ENCODE data around the gene CTDP1.

The CTDP1 gene

GRCh38 chr18:79741362-79741700 lies 61.7 kb downstream of the CTDP1 start:
- no peak for DNase-seq (ENCODE audit: low read depth)
- in situ Hi-C loops (cut with HindIII; ENCODE audit: low sequenced_read_pairs): no loop called here
- TF ChIP-seq, protein P1, sequence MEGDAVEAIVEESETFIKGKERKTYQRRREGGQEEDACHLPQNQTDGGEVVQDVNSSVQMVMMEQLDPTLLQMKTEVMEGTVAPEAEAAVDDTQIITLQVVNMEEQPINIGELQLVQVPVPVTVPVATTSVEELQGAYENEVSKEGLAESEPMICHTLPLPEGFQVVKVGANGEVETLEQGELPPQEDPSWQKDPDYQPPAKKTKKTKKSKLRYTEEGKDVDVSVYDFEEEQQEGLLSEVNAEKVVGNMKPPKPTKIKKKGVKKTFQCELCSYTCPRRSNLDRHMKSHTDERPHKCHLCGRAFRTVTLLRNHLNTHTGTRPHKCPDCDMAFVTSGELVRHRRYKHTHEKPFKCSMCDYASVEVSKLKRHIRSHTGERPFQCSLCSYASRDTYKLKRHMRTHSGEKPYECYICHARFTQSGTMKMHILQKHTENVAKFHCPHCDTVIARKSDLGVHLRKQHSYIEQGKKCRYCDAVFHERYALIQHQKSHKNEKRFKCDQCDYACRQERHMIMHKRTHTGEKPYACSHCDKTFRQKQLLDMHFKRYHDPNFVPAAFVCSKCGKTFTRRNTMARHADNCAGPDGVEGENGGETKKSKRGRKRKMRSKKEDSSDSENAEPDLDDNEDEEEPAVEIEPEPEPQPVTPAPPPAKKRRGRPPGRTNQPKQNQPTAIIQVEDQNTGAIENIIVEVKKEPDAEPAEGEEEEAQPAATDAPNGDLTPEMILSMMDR (IDR thresholded peaks at IDR 0.05; ENCODE audit: low read depth, low read length, missing control alignments): no peak
- H3K4me3 ChIP-seq (ENCODE audit: low read depth, low read length): no peak overlapping the region

GRCh38 chr18:79742076-79742475 lies 62.5 kb downstream of the CTDP1 start:
- in situ Hi-C loops (cut with HindIII; ENCODE audit: low sequenced_read_pairs): no loop called here

DNA sequence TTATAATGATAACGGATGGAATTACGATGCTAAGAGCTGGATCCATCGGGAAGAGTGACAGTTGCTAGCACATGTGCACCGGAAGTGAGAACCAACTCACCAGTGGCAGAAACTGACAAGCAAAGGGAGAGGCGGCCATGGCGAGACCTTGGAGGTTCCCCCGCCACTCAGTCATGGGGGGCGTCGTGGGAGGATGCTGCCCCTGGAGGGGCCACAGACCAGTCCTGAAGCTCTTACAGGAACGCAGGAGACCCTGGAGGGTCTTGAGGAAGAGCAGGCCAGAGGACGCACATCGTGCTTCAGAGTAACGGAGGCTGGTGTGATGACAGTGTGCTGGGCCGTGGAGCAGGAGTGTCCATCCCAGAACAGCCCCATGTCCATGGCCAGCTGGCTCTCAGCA lies 65.0 kb downstream of the CTDP1 start:
- in situ Hi-C loops (cut with HindIII; ENCODE audit: low sequenced_read_pairs): no loop called here
- TF ChIP-seq, protein P1 (IDR thresholded peaks at IDR 0.05; ENCODE audit: low read depth, low read length, missing control alignments): no peak
- DNase-seq (ENCODE audit: low read depth): no peak
- no peak overlapping the region for H3K4me3 ChIP-seq (ENCODE audit: low read depth, low read length)

More at GRCh38 chr18:79742076-79742475, 62.5 kb downstream of the CTDP1 start:
- no peak overlapping the region for H3K4me3 ChIP-seq (ENCODE audit: low read depth, low read length)
- TF ChIP-seq, protein P1 (IDR thresholded peaks at IDR 0.05; ENCODE audit: low read depth, low read length, missing control alignments): no peak
- no peak for DNase-seq (ENCODE audit: low read depth)

- no peak for DNase-seq (ENCODE audit: low read depth)
- TF ChIP-seq, protein P1 (IDR thresholded peaks at IDR 0.05; ENCODE audit: low read depth, low read length, missing control alignments): no peak
- in situ Hi-C loops (cut with HindIII; ENCODE audit: low sequenced_read_pairs): no loop called here
Measured at GRCh38 chr18:79746730-79747129, 67.1 kb downstream of the CTDP1 start.

GRCh38 chr18:79747156-79747845 lies 67.7 kb downstream of the CTDP1 start:
- TF ChIP-seq, protein P1 (IDR thresholded peaks at IDR 0.05; ENCODE audit: low read depth, low read length, missing control alignments): no peak
- no peak overlapping the region for H3K4me3 ChIP-seq (ENCODE audit: low read depth, low read length)
- DNase-seq (ENCODE audit: low read depth): no peak
- in situ Hi-C loops (cut with HindIII; ENCODE audit: low sequenced_read_pairs): no loop called here

More at GRCh38 chr18:79746730-79747129, 67.1 kb downstream of the CTDP1 start:
- H3K4me3 ChIP-seq (ENCODE audit: low read depth, low read length): no peak overlapping the region

GRCh38 chr18:79748321-79749180 lies 68.9 kb downstream of the CTDP1 start:
- in situ Hi-C loops (cut with HindIII; ENCODE audit: low sequenced_read_pairs): no loop called here
- TF ChIP-seq, protein P1 (IDR thresholded peaks at IDR 0.05; ENCODE audit: low read depth, low read length, missing control alignments): no peak
- H3K4me3 ChIP-seq (ENCODE audit: low read depth, low read length): no peak overlapping the region
- no peak for DNase-seq (ENCODE audit: low read depth)

Measured in astrocyte of the cerebellum (primary cell).